ENCODE data around the gene RANBP17.
"Not testable (repeated sequence)": the region's sequence is repeated elsewhere in the genome, so short reads cannot be mapped to it uniquely, and the experiment has no call there.

RANBP17 gene

DNA sequence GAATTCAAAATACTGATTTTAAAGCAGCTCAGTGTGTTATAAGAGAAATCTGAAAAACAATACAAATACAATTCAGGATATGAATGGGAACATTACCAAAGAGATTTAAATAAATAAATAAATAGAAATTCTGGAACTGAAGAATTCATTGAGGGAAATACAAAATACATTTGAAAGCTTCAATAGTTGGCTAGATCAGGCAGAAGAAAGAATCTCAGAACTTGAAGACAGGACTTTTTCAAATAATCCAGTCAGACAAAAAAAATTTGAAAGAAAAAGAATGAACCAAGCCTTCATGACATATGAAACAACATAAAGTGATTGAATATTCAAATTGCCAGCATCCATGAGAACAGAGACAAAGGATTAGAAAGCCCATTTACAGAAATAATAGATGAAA, 387.6 kb downstream of the RANBP17 start:
- DNase-seq (ENCODE audit: low read depth in 2 of 2): no peak

DNA sequence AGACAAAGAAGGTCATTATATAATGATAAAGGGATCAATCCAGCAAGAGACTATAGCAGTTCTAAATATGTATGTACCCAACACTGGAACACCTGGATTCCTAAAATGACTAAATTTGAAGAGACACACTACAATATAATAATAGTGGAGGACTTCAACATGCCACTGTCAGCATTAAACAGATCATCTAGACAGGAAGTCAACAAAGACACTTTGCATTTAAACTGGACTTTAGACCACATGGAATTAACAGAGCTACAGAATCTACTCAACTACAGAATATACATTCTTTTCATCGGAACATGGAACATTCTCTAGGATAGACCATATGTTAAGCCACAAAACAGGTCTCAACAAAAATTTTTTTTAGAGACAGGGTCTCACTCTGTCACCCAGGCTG, 388.9 kb downstream of the RANBP17 start:
- no peak for DNase-seq (ENCODE audit: low read depth in 2 of 2)

DNA sequence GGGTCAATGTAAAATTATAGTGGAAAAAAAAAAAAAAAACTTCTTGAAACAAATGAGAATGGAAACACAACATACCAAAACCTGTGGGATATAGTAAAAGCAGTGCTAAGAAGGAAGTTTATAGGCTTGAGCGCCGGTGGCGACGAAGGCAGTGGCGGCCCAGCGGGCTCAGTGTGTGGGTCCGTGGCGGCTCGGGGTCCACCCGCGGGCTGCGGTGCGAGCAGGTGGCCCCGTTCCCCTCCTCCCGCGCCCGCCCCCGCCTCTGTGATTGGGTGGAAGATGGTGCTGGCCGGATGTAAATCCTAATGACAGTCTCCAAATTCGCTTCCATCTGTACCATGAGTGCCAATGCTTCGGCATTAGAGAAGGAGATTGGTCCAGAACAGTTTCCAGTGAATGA, 389.7 kb downstream of the RANBP17 start:
- no peak for DNase-seq (ENCODE audit: low read depth in 2 of 2)

DNA sequence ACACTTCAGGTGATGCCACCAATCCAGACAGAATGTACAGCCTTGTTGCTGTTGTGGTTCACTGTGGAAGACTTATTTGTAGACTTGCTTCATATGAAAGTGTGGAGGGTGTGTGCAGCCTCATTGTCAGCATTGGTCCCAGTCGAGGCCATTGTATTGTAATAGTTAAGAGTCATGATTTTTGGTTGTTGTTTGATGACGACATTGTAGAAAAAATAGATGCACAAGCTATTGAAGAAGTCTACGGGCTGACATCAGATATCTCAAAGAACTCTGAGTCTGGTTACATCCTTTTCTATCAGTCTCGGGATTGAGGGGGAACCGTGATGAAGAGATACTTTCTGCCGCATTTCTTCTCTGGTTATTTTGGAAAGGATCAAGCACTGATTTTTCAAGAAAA, 390.9 kb downstream of the RANBP17 start:
- no peak for DNase-seq (ENCODE audit: low read depth in 2 of 2)

DNA sequence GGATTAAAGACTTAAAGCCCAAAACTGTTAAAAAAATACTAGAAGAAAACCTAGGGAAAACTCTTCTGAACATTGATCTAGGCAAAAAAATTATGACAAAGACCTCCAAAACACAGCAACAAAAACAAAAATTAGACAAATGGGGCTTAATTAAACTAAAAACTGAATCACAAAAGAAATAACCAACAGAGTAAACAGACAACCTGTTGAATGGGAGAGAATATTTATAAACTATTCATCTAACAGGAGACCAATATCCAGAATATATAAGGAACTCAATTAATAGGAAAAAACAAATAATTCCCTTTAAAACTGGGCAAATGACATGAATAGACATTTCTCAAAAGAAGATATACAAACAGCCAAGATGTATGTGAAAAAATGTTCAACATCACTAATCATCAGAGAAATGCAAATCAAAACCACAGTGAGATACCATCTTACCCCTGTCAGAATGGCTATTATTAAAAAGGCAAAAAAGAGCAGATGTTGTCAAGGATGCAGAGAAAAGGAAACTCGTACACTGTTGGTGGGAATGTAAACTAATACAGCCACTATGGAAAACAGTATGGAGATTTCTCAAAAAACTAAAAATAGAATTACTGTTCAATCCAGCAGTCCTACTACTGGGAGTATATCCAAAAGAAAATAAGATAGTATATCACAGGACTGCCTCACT, 397.1 kb downstream of the RANBP17 start:
- no peak for DNase-seq (ENCODE audit: low read depth in 2 of 2)

DNA sequence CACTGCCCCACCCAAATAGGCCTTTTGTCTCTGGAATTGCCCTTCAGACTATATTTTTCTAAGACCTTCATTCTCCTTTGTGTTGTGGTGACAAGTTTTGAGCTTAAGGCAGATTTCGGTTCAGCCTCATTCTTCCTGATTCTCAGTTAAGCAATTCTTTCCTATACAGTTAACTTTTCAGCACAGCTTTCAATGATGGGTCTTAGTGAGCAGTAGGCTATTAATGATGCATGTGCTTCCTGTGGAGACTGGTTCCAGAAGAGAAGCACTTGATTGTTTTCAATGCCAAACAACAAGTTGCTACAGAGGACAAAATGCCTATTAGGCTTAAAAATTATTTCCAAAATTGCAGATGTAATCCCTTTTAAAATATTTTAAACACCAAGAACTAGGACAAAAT, 399.5 kb downstream of the RANBP17 start:
- no peak for DNase-seq (ENCODE audit: low read depth in 2 of 2)

DNA sequence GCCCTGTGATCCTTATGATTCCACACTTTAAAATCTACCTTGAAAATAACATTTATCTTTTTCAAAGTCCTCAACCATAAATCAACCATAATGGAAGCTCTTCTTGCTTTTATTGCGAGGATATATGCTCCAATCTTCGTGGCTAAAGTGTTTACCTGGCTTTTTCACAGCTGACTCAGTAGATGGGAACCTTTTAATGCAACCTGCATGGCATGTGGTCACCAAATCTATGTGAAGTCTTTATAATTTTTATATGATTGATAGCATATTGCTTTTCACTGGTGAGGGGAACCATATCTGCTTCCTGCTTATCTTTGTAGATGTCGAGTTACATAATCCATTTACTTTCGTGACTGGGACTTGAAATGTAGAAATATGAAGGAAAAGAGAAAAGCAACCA, 400.1 kb downstream of the RANBP17 start:
- no peak for DNase-seq (ENCODE audit: low read depth in 2 of 2)

DNA sequence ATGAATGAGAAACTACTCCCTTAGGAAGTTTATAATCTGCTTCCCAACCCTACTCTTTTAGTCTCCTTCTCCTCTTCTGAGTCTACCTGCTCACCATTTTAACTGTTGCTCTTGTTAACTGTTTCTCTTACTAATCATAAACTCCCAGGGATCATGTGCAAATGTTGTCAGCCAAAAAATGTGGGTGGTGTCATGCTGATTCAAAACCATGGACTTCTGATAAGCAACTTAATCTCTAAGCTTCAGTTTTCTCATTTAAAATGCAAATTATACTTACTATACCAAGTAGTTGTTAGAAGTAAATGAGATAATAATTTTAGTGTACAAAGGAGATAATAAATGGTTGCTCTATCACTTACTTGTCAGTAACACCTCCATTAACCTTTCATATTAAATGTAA, 401.4 kb downstream of the RANBP17 start:
- no peak for DNase-seq (ENCODE audit: low read depth in 2 of 2)

DNA sequence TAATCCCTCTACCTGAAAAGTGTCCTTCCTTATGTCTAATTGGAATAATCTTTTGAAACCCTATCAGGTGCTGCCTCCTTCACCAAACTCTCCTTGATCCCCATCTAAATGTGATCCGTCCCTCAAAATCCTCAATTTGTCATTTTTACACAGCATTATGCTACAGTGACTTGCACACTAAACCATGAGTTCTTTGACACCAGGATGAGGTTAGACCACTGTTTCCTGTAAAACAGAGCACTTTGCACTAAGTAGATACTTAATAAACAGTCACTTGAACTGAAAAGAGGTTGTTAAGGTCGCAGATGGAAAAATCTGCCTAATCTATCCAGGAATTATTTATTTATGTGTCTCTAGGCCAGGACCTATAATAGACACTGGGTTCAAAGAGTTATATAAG, 403.0 kb downstream of the RANBP17 start:
- no peak for DNase-seq (ENCODE audit: low read depth in 2 of 2)

DNA sequence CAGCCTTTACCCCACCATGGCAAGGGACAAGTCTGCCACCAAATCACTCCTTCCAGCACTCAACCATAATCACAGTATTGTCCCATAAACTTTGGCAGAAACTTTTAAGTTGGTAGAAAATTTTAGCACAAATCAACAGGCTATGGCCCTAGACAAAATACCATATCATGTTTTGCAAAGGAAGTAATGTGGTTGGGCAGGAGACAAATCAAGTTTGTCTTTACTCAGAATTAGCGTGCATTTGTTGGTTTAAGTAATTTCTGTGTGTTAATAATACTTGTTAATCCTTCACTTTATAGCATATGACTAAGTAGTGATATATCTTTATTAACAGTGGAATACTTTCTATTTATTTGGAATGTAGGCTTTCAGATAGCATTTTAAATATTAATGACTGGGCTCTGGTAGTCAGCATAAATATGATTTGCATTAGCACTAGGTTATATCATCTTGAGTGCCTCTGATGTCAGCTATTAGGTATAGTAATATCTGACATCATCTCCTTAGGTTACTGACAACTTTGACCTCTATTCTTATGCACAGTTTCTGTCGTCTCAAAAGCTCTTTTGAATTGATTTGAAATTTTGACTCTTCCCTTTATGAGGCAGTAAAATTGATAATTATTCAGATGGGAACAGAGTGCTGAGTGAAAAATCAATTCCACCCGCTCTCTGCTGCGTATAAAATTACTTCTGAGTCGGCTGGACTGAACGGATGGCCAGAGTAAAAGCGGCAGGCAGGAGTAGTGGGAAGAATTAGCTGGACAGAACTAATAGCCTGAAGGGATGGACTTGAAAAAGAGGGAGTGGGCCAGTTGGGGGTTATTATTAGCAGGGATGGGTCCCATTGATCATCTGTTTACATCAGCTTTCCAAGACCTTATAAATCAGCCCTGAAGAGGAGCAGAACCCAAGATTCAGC, 407.1 kb downstream of the RANBP17 start:
- no peak for DNase-seq (ENCODE audit: low read depth in 2 of 2)

DNA sequence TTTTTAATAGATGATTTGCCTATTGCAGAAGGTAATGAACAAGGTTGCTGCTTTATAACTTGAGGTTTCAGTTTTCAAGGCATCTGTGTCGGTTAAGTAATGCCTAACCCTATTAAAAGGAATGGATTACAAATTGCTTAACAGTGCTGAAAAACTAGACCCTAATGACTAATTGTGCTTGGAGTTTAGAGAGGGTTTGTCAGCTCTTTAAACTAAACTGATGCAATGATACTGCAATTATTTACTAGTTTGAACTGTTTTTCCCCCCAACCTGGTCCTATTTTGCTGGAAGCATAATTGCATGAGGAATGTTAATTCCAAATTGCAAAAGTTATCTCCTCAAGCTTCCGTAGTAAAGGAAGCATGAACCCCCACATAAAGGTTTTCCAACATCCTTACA, 407.9 kb downstream of the RANBP17 start:
- DNase-seq (ENCODE audit: low read depth in 2 of 2): peak; percentile 77 to 84

DNA sequence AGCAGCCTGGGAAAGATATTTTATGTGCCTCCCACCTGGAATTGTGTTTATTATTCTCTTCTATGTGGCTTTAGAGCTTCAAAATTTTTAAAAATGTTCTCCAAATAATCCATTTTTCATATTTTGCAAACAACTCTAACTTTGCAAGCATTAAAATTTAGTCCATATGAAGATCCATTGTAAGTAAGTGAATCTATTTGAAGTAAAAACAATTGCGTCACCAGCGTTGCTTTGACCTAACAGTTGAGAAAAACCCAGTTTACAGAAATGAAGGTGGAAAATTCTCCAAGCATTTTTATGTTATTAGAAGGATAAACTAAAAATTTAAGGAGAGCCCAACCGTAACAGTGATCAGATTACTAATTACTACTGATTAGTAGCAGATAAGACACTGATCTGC, 408.3 kb downstream of the RANBP17 start:
- no peak for DNase-seq (ENCODE audit: low read depth in 2 of 2)

DNA sequence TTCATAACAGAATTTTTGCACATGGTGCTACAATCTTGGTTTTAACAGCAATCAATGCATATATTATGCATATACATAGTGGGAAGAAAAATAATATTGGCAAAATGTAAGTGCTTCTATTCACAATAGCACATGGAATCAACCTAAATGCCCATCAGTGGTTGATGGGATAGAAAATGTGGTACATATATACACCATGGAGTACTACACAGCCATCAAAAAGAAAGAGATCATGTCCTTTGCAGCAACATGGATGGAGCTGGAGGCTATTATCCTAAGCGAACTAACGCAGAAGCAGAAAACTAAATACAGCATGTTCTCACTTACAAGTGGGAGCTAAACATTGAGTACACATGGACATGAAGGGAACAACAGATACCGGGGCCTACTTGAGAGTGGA, 410.0 kb downstream of the RANBP17 start:
- no peak for DNase-seq (ENCODE audit: low read depth in 2 of 2)

DNA sequence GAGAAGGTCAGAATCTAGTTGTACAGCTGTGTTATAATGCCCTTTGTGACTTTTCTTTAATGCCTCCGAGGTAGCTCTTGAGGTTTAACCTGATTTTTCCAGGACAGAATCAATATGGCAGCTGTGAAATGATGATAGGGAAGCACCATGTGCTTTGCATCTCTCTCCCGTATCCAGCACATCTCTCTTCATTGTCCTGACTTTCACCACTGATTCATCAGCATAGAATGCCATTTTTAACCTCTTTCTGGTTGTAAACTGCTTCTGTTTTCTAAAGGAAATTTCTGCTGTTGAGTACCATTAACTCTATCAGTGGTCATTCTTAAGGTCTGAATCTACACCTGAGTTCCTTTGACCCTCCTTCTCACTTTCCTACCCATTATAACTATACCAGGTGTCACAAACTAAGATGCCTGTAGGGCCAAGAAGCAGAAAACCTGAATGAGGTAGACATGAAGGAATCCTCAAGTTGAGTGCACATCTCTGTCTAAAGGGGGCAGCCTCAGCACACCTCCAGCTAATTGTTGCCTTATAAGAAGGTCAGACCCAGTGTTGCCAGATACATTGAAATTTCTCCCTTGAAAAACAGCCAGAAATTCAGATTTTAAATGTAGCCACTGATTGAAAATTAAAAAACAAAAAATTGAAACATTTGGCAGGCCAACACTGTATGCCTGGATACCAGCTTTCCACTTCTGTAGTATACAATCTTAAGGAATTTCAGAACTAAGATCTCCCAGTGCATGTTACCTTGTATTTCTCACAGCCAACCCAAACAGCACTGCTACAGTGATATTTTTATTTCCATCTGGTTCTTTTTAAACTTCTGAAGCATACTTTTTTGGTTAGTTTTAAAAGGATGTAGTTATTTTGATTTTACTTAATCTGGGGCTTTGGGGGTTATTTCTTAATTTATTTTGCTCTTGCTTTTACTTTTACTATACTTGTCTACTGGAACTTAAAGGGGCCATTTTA, 411.5 kb downstream of the RANBP17 start:
- DNase-seq (ENCODE audit: low read depth in 2 of 2): no peak

DNA sequence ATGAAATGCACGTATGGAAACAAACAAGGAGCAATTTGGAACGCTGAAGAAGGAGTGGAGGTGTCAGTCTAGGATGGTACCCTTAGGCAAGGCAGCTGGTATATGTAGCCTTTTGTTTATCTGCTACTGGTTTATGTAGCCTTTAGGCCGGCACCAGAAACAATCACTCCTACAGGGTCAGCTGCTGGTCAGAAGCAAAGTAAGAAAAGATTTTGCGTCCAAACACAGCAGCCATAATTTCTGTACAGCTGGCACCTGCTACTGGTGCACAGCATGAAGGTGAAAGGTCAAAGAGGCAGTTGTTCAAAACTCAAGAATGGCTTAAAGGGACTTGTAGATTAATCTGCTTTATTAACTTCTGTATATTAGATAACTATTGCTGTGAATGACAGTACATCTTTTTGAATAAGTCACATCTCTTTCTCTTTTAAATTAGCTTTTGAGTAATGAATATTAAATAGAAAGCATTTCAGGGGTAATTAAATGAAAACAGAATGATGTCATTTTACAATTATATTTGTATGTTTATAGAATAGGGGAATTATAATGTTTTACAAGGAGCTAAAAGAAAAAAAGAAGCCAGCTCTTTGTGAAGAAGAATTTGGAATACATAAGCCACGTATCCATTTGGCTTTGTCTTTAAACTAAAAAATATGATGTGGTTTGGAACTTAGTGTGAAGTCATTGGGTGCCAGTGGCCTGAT, 414.2 kb downstream of the RANBP17 start:
- DNase-seq (ENCODE audit: low read depth in 2 of 2): no peak

DNA sequence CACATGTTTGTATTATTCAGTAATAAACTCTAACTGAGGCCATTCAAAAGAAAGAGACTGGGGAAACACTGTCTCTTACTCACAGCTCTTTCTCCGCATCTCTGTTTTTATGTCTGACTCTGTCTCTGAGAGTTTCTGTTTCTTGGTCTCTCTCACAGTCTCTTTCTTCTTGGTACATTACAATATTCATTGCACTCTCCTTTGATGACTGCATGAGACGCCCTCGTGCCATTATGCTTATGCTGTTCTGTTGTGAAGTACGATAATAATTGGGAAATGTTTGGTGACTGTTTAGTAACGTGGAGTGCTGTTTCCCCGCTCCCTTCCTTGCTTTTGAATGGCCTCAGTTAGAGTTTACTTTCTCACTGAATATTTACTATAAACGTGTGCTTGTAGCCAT, 421.9 kb downstream of the RANBP17 start:
- DNase-seq (ENCODE audit: low read depth in 2 of 2): no peak

DNA sequence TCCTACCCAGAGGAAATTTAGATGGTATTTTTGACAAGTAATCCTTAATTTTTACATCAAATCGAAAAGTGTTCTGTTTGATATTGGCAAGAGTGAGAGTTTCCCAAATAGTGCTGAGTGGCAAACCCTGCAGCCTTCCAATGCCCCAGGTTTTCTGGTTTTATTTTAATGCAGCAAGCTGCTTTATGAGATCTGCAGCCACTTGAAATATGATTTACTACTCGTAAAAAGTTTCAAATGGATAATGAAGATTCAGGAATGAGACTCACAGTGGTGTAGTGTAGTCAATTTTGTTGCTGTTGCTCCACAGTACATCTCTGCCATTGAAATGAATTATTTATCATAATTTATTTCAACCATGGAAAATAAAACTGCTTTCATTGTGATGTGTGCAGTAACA, 423.6 kb downstream of the RANBP17 start:
- DNase-seq (ENCODE audit: low read depth in 2 of 2): no peak

DNA sequence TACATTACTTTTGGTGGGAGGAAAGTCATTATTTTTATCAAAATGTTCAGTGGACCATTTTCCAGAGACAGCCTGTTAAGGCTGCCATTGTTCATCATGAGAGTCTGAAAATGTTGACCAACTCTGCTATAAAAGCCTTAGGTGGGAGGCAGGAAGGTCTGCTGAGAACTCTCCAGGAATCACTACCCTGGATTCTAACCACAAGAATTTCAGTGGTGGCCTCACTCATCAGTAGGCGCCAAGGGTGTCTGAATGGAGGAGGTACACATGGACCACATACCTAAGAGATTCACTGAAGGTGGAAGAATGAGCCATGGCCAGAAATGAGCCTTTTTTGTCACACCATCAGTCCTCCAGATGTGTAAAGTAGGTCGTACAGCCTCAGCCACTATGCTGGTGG, 426.2 kb downstream of the RANBP17 start:
- no peak for DNase-seq (ENCODE audit: low read depth in 2 of 2)

DNA sequence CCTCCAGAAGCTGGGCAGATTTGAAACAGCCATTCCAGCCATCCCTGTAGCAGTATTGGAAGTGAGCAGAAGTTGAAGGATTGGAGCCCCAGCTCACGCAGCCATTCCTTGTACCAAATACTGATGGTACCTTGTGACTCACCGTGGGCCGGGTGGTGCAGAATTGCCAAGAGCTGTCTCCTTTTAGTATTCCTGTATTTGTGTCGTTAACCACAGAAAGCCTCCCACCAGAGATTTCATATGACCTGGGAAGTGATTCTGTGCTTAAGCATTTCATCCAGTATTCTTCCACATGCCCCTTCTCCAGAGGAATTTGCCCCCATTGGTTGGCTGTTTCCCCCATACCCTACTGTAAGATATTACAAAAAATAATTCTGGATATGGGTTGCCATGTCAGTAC, 429.6 kb downstream of the RANBP17 start:
- no peak for DNase-seq (ENCODE audit: low read depth in 2 of 2)

DNA sequence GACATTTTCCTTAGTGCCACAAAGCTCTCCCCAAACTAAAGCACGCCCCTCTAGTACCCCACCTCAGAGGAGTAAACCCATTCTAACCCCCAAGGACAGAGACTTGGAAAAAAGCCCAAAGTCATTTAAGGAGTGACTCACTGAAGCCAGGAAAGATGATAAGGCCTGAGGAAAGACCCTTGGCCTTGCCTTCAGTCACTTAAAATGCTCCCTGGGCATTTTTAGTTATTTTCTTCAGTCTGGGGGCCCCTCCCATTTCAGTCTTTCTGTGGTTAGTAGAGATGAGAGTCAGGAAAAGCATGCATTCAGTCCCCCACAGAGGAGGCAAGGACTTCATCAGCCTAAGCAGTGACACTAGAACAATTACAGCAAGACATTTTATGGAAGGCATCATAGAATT, 433.5 kb downstream of the RANBP17 start:
- no peak for DNase-seq (ENCODE audit: low read depth in 2 of 2)

DNA sequence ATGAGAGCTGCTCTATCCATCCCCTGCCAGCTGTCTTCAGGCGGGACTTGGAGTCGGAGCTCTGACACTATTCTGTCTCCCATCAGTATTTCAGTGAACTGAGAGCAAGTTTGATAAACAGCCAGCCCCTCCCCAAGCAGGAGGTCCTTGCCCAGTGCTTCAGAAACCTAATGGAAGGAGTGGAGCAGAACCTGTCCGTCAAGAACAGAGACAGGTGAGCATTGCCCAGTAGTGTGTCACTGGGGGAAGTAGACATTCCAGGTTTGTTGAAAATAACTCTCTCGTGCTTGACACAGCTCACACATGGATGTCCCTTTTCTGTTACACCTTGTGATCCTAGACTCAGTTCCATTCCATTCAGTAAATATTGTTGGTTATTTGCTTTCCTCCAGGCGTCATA, 434.0 kb downstream of the RANBP17 start:
- no peak for DNase-seq (ENCODE audit: low read depth in 2 of 2)

DNA sequence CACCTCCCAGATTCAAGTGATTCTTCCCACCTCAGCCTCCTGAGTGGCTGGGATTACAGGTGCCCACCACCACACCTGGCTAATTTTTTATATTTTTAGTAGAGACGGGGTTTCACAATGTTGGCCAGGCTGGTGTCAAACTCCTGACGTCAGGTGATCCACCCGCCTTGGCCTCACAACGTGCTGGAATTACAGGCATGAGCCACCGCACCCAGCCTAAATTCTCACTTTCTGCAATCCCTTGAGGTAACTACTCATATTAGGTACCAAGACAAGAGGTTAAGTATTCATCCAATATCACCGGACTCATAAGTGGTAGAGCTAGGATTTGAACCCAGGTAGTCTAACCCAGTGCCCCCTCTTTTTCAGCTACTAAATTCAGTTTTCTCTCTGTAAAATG, 436.1 kb downstream of the RANBP17 start:
- DNase-seq (ENCODE audit: low read depth in 2 of 2): not testable (repeated sequence)

Measured in fibroblast of skin of left biceps (primary cell).